ENCODE results near the gene C7.

The C7 gene

DNA sequence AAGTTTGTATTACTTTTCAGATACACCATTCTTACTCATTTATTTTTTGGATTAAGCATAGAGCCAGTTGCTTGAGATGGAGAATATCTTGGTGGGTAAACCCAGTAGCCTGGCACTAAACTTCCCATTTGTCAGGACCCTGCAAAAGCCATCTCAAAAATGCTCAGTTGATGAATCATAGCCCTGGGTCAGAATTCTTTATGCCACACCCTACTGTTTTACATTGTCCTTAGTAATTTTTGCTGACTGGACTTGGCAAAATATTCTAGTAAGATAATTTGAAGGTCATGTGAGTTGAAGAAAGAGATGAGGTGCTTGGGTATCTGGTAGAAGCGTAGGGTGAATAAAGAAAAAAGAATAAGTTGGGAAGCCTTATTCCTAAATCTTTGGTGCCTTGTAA lies 50.7 kb downstream of the C7 start:
- no peak for DNase-seq (ENCODE audit: low read depth in 1 of 2, low spot score in 1 of 2)
- TF ChIP-seq GABPA (IDR thresholded peaks at IDR 0.05; ENCODE audit: low read depth): no peak
- TF ChIP-seq, protein P1, sequence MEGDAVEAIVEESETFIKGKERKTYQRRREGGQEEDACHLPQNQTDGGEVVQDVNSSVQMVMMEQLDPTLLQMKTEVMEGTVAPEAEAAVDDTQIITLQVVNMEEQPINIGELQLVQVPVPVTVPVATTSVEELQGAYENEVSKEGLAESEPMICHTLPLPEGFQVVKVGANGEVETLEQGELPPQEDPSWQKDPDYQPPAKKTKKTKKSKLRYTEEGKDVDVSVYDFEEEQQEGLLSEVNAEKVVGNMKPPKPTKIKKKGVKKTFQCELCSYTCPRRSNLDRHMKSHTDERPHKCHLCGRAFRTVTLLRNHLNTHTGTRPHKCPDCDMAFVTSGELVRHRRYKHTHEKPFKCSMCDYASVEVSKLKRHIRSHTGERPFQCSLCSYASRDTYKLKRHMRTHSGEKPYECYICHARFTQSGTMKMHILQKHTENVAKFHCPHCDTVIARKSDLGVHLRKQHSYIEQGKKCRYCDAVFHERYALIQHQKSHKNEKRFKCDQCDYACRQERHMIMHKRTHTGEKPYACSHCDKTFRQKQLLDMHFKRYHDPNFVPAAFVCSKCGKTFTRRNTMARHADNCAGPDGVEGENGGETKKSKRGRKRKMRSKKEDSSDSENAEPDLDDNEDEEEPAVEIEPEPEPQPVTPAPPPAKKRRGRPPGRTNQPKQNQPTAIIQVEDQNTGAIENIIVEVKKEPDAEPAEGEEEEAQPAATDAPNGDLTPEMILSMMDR (IDR thresholded peaks at IDR 0.05; ENCODE audit: insufficient read depth, low read length): no peak
- TF ChIP-seq POLR2AphosphoS5 (IDR thresholded peaks at IDR 0.05; ENCODE audit: low read depth): no peak
- TF ChIP-seq SPI1 (IDR thresholded peaks at IDR 0.05; ENCODE audit: borderline replicate concordance, low read depth): no peak
- TF ChIP-seq, protein P2, sequence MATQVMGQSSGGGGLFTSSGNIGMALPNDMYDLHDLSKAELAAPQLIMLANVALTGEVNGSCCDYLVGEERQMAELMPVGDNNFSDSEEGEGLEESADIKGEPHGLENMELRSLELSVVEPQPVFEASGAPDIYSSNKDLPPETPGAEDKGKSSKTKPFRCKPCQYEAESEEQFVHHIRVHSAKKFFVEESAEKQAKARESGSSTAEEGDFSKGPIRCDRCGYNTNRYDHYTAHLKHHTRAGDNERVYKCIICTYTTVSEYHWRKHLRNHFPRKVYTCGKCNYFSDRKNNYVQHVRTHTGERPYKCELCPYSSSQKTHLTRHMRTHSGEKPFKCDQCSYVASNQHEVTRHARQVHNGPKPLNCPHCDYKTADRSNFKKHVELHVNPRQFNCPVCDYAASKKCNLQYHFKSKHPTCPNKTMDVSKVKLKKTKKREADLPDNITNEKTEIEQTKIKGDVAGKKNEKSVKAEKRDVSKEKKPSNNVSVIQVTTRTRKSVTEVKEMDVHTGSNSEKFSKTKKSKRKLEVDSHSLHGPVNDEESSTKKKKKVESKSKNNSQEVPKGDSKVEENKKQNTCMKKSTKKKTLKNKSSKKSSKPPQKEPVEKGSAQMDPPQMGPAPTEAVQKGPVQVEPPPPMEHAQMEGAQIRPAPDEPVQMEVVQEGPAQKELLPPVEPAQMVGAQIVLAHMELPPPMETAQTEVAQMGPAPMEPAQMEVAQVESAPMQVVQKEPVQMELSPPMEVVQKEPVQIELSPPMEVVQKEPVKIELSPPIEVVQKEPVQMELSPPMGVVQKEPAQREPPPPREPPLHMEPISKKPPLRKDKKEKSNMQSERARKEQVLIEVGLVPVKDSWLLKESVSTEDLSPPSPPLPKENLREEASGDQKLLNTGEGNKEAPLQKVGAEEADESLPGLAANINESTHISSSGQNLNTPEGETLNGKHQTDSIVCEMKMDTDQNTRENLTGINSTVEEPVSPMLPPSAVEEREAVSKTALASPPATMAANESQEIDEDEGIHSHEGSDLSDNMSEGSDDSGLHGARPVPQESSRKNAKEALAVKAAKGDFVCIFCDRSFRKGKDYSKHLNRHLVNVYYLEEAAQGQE (IDR thresholded peaks at IDR 0.05; ENCODE audit: insufficient replicate concordance, low read depth): no peak
- H3K27ac ChIP-seq (replicated peaks): no peak overlapping the region

DNA sequence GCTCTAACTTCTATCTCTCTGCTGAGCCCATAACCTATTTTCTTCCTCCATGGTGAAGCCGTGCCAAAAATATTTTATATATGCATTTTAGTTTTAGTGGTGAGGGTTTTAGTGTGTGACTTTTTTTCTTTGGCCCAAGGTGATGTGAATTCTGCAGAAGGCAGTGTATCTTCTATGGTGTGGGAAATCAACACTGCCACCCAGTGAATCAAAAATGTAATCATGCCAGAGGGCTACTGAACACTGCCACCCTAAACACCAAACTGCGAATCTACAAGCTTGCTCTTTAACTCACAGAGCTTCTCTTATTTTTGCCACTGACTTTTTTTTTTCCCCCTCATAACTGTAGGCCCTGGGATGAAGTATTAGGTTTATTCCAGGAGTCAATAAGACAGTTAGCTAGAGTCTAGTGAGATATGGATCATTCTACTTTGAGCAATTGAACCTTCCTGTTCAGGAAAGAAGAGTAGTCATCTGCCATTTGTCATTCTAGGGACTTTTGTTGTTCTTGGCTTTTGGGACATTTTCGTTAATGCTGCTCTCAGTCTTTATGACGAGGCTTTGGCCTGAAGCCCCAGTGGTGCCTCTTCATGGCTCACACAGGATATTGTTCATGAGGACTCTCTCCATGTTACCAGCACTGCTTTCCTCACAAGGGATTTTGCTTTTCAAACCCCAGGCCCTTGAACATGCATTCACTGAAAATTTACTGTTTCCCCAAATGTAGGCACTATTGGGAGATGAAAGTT lies 53.1 kb downstream of the C7 start:
- no peak overlapping the region for H3K27ac ChIP-seq (replicated peaks)
- TF ChIP-seq POLR2AphosphoS5 (IDR thresholded peaks at IDR 0.05; ENCODE audit: low read depth) (no peak), SPI1 (IDR thresholded peaks at IDR 0.05; ENCODE audit: borderline replicate concordance, low read depth) (no peak), GABPA (IDR thresholded peaks at IDR 0.05; ENCODE audit: low read depth) (no peak)
- TF ChIP-seq, protein P1 (IDR thresholded peaks at IDR 0.05; ENCODE audit: insufficient read depth, low read length): no peak
- TF ChIP-seq, protein P2 (IDR thresholded peaks at IDR 0.05; ENCODE audit: insufficient replicate concordance, low read depth): no peak
- no peak overlapping the region for H3K4me3 ChIP-seq (replicated peaks; ENCODE audit: insufficient read depth, low read length)
- no peaks in the 10 kb centered on the region for H3K27me3 ChIP-seq (ENCODE audit: insufficient read depth, poor library complexity, severe bottlenecking)
- no peak for DNase-seq (ENCODE audit: low read depth in 1 of 2, low spot score in 1 of 2)

More for the DNA sequence above, 50.7 kb downstream of the C7 start:
- Histone ChIP-seq H3K4me3 (replicated peaks; ENCODE audit: insufficient read depth, low read length) (no peak overlapping the region), H3K27me3 (ENCODE audit: insufficient read depth, poor library complexity, severe bottlenecking) (no peaks in the 10 kb centered on the region)

DNA sequence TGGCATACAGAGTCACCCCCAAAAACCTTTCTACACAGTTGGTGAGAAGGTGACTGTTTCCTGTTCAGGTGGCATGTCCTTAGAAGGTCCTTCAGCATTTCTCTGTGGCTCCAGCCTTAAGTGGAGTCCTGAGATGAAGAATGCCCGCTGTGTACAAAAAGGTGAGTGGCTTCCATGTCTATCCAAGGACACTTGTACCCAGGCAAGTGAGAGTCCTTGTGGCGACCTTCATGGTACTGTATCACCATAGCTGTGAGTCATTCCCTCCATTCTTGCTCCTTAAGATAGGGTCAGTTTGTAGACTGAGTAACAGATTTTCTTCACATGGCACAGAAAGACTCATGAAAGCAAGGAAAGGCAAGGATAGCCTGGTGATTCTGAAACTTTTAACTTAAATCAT lies 63.1 kb downstream of the C7 start:
- Histone ChIP-seq H3K4me3 (replicated peaks; ENCODE audit: insufficient read depth, low read length) (no peak overlapping the region), H3K27ac (replicated peaks) (no peak overlapping the region), H3K27me3 (ENCODE audit: insufficient read depth, poor library complexity, severe bottlenecking) (no peaks in the 10 kb centered on the region)
- no peak for DNase-seq (ENCODE audit: low read depth in 1 of 2, low spot score in 1 of 2)
- TF ChIP-seq, protein P2 (IDR thresholded peaks at IDR 0.05; ENCODE audit: insufficient replicate concordance, low read depth): no peak
